Vagina (tissue), 2 donors: ENCODE measurements around the gene C1orf116. TPM values are rescaled to one million over a fixed set of nuclear protein-coding genes. Genes with fewer than 3 reads are reported as not detected.

Source experiments
- DNase-seq, 2 donors: peaks; one replicate each; pipeline ENCODE4 v3.0.0-alpha.2; 2017; ENCODE audit errors: extremely low spot score in 2 of 2
- H3K27ac ChIP-seq: fragments of 200-600 bp; sonication (generic); one replicate; pipeline ENCODE4 v1.5.1; 2019
- H3K27me3 ChIP-seq: fragments of 200-600 bp; sonication (generic); one replicate; pipeline ENCODE4 v1.5.1; 2019
- H3K36me3 ChIP-seq, 2 donors: fragments of 200-600 bp; sonication (generic); one replicate each; pipeline ENCODE4 v1.5.1; 2017 to 2019
- H3K4me1 ChIP-seq: fragments of 200-600 bp; sonication (generic); one replicate; pipeline ENCODE4 v1.5.1; 2019
- H3K4me3 ChIP-seq, 2 donors: fragments of 200-600 bp; sonication (generic); 1 replicate in 1 of 2; 2 replicates in 1 of 2; pipeline ENCODE4 v1.5.1; 2016 to 2019
- H3K9me3 ChIP-seq: fragments of 200-600 bp; sonication (generic); one replicate; pipeline ENCODE4 v1.5.1; 2019
- POLR2A ChIP-seq, 2 donors: fragments of 450-650 bp; IDR thresholded peaks; one replicate each; pipeline ENCODE4 v1.6.1; 2017; ENCODE audit warnings: antibody characterized with exemption in 2 of 2, mild to moderate bottlenecking in 2 of 2, moderate library complexity in 2 of 2
- POLR2AphosphoS5 ChIP-seq, 2 donors: sonication (generic); formaldehyde crosslinking; IDR thresholded peaks; one replicate each; pipeline ENCODE4 v1.9.0; 2017; ENCODE audit warnings: antibody characterized with exemption in 2 of 2, mild to moderate bottlenecking in 2 of 2, low read depth in 1 of 2; ENCODE audit not compliant: insufficient read depth in 1 of 2
- intact Hi-C: fragments of 100-400 bp; cut with DNase I; formaldehyde crosslinking; loops from one replicate; pipeline ENCODE4 v1.15.1; 2023
- total RNA-seq: library from RNA; depleted of rRNA; stranded (reverse); fragments of >200 nt; gene quantifications from one replicate; pipeline ENCODE4 v1.2.3, GENCODE V29; 2016
- TF ChIP-seq, protein P1 (sequence below), 3 experiments: fragments of 450-650 bp in 2 of 3; fragments of 200-600 bp in 1 of 3; sonication (generic) in 1 of 3; IDR thresholded peaks; one replicate each; pipeline ENCODE4 v1.5.1; 2017 to 2019; ENCODE audit warnings: antibody characterized with exemption in 3 of 3, mild to moderate bottlenecking in 2 of 3, moderate library complexity in 2 of 3

The C1orf116 gene
- total RNA-seq, 1 donor from 2014 or later = 11.8 TPM

DNA sequence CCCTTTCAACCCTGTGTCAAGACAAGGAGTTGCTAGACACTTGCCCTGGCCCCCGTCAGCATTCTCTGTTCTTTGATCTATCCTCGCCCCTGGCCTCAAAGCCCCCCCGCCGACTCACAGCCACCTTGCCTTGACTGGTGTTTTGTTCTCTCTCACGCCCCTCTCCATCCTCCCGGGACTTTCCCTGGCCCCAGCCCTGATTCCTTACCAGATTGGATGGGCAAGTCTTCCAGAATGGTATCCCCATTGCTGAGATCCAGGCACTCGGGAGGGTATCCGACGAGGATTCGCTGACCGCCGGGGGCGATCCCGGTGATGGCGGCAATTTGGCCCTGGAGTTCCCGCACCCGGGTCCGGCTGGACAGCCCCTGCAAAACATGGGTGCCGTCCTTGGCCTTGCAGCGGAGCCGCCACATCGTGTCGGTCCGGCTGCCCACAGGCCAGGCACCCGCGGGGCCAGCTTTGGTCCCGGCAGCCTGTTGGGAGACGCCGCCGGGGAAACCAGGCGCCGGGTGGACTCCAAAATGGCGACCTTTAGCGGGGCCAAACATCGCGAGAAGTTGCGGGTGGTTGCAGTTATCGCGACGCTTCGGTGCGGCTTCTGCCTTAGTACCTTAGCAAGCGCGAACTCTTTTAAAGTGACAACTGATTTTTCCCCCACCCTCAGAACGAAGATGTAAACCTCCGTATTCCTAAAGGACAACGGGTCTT, 18.1 kb upstream of the C1orf116 start:
- H3K36me3 ChIP-seq = peaks cover 0 to 12% of the 10 kb centered on the region in 2 donors
- DNase-seq = no peak
- no peaks in the 10 kb centered on the region for H3K9me3 ChIP-seq
- peak overlapping the region; percentile 79 to 97 for H3K4me3 ChIP-seq
- H3K27ac ChIP-seq = peak overlapping the region; percentile 92
- intact Hi-C loops = no loop called here
- TF ChIP-seq POLR2AphosphoS5 (IDR thresholded peaks at IDR 0.05; ENCODE audit: insufficient read depth in 1 of 2, low read depth in 1 of 2) = peak; percentile 11 to 83
- no peak for TF ChIP-seq POLR2A (IDR thresholded peaks at IDR 0.05)
- peaks cover 53% of the 10 kb centered on the region for H3K4me1 ChIP-seq
- H3K27me3 ChIP-seq = no peaks in the 10 kb centered on the region

DNA sequence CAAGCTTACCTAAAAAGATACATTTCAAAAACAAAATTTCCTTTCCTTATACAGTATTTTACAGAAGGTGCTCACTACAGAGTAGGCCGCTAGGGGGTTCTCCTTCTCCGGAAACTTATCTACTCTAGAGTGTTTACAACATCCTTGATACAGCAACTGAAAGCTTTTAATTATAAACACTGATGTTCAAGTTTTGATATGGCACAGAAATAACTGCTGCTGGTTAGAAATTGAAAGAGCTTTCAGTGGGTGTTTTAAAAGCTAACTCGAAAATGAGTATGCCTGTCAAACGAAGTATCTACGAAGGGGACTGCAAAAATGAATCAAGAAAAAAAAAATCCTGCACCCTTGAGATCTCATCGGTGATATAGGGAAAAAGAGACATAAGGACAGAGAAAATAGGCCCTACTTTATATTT, 17.4 kb upstream of the C1orf116 start:
- intact Hi-C loops = no loop called here
- Histone ChIP-seq H3K36me3 (peaks cover 0 to 12% of the 10 kb centered on the region in 2 donors), H3K4me3 (peak overlapping the region; percentile 79 to 97), H3K4me1 (peaks cover 59% of the 10 kb centered on the region), H3K9me3 (no peaks in the 10 kb centered on the region), H3K27ac (peak overlapping the region; percentile 92), H3K27me3 (no peaks in the 10 kb centered on the region)
- DNase-seq = no peak
- TF ChIP-seq, protein P1, sequence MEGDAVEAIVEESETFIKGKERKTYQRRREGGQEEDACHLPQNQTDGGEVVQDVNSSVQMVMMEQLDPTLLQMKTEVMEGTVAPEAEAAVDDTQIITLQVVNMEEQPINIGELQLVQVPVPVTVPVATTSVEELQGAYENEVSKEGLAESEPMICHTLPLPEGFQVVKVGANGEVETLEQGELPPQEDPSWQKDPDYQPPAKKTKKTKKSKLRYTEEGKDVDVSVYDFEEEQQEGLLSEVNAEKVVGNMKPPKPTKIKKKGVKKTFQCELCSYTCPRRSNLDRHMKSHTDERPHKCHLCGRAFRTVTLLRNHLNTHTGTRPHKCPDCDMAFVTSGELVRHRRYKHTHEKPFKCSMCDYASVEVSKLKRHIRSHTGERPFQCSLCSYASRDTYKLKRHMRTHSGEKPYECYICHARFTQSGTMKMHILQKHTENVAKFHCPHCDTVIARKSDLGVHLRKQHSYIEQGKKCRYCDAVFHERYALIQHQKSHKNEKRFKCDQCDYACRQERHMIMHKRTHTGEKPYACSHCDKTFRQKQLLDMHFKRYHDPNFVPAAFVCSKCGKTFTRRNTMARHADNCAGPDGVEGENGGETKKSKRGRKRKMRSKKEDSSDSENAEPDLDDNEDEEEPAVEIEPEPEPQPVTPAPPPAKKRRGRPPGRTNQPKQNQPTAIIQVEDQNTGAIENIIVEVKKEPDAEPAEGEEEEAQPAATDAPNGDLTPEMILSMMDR (IDR thresholded peaks at IDR 0.05) = peak; percentile 67 to 75 (median 72)
- no peak for TF ChIP-seq POLR2AphosphoS5 (IDR thresholded peaks at IDR 0.05; ENCODE audit: insufficient read depth in 1 of 2, low read depth in 1 of 2)

DNA sequence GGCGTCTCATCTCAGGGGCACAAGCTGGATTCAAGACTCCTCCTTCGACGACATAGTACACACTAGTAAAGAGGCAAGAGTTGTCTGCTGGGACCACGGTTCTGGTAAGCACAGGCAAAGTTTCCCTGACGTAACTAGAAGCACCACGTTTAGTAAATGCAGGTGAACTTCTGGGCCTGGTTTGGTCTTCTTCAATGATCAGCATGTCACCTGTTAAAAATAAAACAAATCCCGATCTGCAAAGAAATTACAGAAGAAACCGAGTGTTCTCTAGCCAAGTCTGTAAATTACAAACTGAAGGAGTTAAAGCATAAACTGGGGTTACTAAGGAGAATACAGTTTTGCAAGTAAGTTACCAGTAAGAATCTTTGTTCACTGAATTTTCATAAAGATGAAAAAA, 17.0 kb upstream of the C1orf116 start:
- Histone ChIP-seq H3K27ac (peak overlapping the region; percentile 92), H3K4me1 (peaks cover 59% of the 10 kb centered on the region), H3K36me3 (peaks cover 0 to 12% of the 10 kb centered on the region in 2 donors), H3K27me3 (no peaks in the 10 kb centered on the region), H3K4me3 (peak overlapping the region in 1 of 2 donors; percentile 79), H3K9me3 (no peaks in the 10 kb centered on the region)
- TF ChIP-seq, protein P1 (IDR thresholded peaks at IDR 0.05) = no peak
- TF ChIP-seq POLR2AphosphoS5 (IDR thresholded peaks at IDR 0.05; ENCODE audit: insufficient read depth in 1 of 2, low read depth in 1 of 2) (no peak), POLR2A (IDR thresholded peaks at IDR 0.05) (no peak)
- no peak for DNase-seq
- intact Hi-C loops = no loop called here

DNA sequence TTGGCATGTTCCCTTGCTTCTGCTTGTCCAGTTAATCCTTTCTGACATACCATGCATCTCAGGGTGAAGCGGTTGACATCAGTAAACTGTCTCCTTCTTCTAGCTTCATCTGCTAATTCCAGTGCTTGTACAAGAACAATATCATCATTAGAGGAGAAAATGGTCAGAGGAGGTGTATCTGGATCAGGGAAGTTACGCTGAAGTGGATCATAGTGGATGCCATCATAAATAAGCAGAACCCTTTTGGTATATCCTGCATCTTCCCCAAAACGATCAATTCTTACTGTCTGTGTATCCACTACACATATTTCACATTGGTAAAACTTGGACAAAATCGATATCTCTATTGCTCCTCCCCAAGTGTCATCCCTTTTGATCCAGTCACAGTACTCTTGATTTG, 16.5 kb upstream of the C1orf116 start:
- no peak for DNase-seq
- intact Hi-C loops = no loop called here
- no peak for TF ChIP-seq POLR2AphosphoS5 (IDR thresholded peaks at IDR 0.05; ENCODE audit: insufficient read depth in 1 of 2, low read depth in 1 of 2)
- TF ChIP-seq POLR2A (IDR thresholded peaks at IDR 0.05) = no peak
- TF ChIP-seq, protein P1 (IDR thresholded peaks at IDR 0.05) = no peak
- Histone ChIP-seq H3K4me3 (no peak overlapping the region), H3K36me3 (peaks cover 0 to 12% of the 10 kb centered on the region in 2 donors), H3K27ac (no peak overlapping the region), H3K9me3 (no peaks in the 10 kb centered on the region), H3K4me1 (peaks cover 59% of the 10 kb centered on the region), H3K27me3 (no peaks in the 10 kb centered on the region)

DNA sequence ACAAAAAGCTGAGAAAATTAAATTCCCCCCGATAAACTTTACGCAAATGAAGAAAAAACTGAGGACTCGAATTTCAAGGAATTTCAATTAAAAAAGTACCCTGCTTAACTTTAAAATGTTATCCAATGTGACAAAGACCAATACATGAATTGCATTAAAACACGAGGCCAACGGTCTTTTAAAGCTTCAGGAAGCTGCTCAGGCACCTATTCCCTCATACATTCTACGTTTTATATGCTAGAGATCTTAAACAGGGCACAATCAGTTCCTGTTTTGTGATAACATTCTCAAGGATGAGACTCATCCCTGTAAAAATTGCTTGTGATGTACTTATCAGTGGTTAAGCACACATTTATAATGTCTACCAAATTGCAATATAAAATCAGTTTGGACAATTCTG, 15.5 kb upstream of the C1orf116 start:
- no peaks in the 10 kb centered on the region for H3K9me3 ChIP-seq
- peaks cover 59% of the 10 kb centered on the region for H3K4me1 ChIP-seq
- intact Hi-C loops = no loop called here
- H3K27me3 ChIP-seq = no peaks in the 10 kb centered on the region
- no peak overlapping the region for H3K4me3 ChIP-seq
- H3K36me3 ChIP-seq = peaks cover 0 to 12% of the 10 kb centered on the region in 2 donors
- no peak for DNase-seq
- TF ChIP-seq POLR2AphosphoS5 (IDR thresholded peaks at IDR 0.05; ENCODE audit: insufficient read depth in 1 of 2, low read depth in 1 of 2) (no peak), POLR2A (IDR thresholded peaks at IDR 0.05) (no peak)
- TF ChIP-seq, protein P1 (IDR thresholded peaks at IDR 0.05) = no peak
- no peak overlapping the region for H3K27ac ChIP-seq
